Adrenal gland (tissue), 5 donors: ENCODE measurements around the gene GSTK1.

ENCODE experiments used
- POLR2A ChIP-seq, 2 donors: fragments of 450-650 bp; IDR thresholded peaks; one replicate each; pipeline ENCODE4 v1.6.1; 2017; ENCODE audit warnings: antibody characterized with exemption in 2 of 2, mild to moderate bottlenecking in 2 of 2, moderate library complexity in 1 of 2
- TF ChIP-seq, protein P1 (sequence below), 6 experiments: fragments of 450-650 bp in 4 of 6; fragments of 200-600 bp in 2 of 6; sonication (generic) in 1 of 6; IDR thresholded peaks; 1 replicate in 5 of 6; 2 replicates in 1 of 6; pipeline versions ENCODE4 v1.5.1 to v1.8.0; 2016 to 2021; ENCODE audit warnings: antibody characterized with exemption in 6 of 6, mild to moderate bottlenecking in 2 of 6, moderate library complexity in 1 of 6
- donor health status: DM: no; HTN: no; CAD: no.

DNA sequence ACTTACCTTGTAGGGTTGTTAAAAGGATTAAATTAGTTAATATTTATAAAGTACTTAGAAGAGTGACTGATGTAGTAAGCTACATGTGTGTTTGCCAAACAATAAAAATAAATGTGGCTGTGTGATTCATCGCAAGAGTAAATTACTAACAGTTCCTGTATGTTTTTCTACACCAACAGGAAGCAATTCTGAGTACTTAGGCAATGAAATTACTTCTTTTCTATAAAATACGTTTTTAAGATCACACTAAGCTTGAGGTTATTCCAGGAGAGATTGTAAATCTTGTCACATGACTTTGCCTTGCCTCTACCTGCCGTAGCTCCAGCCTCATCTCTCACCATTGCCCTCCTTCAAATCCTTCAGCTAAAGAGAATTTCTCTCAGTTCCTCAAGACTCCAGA is 18.1 kb upstream of the GSTK1 start:
- TF ChIP-seq, protein P1, sequence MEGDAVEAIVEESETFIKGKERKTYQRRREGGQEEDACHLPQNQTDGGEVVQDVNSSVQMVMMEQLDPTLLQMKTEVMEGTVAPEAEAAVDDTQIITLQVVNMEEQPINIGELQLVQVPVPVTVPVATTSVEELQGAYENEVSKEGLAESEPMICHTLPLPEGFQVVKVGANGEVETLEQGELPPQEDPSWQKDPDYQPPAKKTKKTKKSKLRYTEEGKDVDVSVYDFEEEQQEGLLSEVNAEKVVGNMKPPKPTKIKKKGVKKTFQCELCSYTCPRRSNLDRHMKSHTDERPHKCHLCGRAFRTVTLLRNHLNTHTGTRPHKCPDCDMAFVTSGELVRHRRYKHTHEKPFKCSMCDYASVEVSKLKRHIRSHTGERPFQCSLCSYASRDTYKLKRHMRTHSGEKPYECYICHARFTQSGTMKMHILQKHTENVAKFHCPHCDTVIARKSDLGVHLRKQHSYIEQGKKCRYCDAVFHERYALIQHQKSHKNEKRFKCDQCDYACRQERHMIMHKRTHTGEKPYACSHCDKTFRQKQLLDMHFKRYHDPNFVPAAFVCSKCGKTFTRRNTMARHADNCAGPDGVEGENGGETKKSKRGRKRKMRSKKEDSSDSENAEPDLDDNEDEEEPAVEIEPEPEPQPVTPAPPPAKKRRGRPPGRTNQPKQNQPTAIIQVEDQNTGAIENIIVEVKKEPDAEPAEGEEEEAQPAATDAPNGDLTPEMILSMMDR (IDR thresholded peaks at IDR 0.05), result no peak
- TF ChIP-seq POLR2A (IDR thresholded peaks at IDR 0.05), result no peak
